ENCODE measurements around the gene DNAAF1. TPM values are rescaled to one million over a fixed set of nuclear protein-coding genes. Genes with fewer than 3 reads are reported as not detected.
A peak's percentile ranks its signal among the peaks of the same experiment; 100 is the strongest.

DNAAF1 gene
- total and polyA plus RNA-seq, 8 donors = 0.28 to 8.7 (median 0.50) TPM

DNA sequence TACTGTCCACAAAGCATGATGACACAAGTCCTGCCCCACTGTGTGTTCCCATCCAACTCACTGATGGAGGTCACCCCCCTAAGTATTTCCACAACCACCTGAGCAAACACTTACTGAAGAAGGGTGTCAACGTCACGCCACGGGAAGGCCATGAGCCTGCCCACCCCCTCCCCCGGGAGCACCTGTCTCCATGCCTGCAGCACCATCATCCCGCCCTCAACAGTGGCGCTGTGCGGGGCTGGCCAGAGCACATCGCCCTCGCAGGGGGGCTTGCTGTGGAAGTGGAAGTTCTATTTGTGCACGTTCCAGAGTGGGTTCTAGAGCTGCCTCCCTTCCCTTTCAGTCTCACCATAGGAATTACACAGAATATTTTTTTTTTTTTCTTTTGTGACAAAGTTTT is 24.1 kb upstream of the DNAAF1 start:
- Histone ChIP-seq H3K27me3 (no peaks in the 10 kb centered on the region), H3K4me3 (no peak overlapping the region), H3K4me1 (peaks cover 0 to 6% (median 0%) of the 10 kb centered on the region in 3 donors), H3K36me3 (peaks cover 0 to 6% (median 0%) of the 10 kb centered on the region in 3 donors), H3K9me3 (no peaks in the 10 kb centered on the region), H3K27ac (no peak overlapping the region)
- FAIRE-seq = no peak
- ATAC-seq = no peak
- WGBS, 2 donors = 79 to 87% methylated on average over 10 of the region's 10 CpGs
- intact Hi-C loops (cut with DNase I) = no loop called here
- DNase-seq = no peak
- TF ChIP-seq CTCF (IDR thresholded peaks at IDR 0.05) = no peak

DNA sequence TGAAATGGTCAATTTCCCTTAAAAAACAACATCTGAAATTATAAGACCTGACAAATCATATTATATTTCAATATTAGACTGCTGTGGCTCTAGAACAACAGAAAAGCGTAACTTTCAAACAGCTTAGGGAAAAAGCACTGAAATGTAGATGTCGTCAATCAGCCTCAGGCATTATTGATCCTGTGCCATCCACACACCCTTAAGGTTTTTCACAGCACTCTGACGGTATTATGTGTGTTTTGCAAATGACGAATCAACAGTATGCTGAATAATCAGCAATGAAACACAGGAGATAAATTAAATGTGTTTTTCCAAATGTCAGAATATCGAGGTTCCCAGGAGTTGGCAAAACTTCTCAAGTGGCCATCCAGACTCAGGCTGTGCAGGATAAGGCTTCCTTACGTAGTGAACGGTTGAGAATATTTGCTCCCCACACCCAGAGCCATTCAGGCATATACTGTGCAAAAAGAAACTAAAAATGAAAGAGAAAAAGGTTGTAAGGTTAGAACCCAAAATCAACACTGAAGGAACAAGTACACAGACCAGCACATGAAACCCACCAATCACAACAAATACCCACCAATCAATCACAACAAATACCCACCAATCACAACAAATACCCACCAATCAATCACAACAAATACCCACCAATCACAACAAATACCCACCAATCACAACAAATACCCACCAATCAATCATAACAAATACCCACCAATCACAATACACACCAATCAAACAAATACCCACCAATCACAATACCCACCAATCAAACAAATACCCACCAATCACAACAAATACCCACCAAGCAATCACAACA is 20.6 kb upstream of the DNAAF1 start:
- WGBS, 2 donors = 85 to 89% methylated on average over 7 of the region's 7 CpGs

DNA sequence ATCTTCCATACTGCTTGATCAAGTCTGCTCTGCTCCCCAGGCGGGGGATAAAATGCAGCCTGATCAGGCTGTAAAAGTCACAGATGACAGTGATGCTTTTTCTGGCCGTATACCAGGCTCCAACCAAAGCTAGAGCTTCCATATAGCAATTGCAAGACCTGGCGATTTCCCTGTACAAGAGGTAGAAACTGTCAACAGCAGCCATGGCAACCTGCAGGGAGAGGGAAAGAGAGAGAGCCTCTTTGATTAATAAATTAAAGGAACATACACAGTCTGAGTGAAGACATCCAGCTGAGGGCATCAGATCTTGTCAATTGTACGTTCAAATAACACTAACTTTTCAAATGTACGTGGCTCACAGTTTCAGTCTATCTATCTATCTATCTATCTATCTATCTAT is 14.0 kb upstream of the DNAAF1 start:
- intact Hi-C loops (cut with DNase I) = no loop called here
- no peak overlapping the region for H3K27ac ChIP-seq
- WGBS, 2 donors = 76 to 80% methylated on average over 5 of the region's 5 CpGs
- no peaks in the 10 kb centered on the region for H3K27me3 ChIP-seq
- H3K36me3 ChIP-seq = peaks cover 0 to 8% (median 0%) of the 10 kb centered on the region in 3 donors
- DNase-seq (no peak), ATAC-seq (peak in 2 of 4 donors; percentile 46 to 62), FAIRE-seq (no peak)
- no peak for TF ChIP-seq CTCF (IDR thresholded peaks at IDR 0.05)
- H3K4me3 ChIP-seq = no peak overlapping the region
- H3K4me1 ChIP-seq = no peaks in the 10 kb centered on the region
- no peaks in the 10 kb centered on the region for H3K9me3 ChIP-seq

More for the DNA sequence above, 20.6 kb upstream of the DNAAF1 start:
- H3K4me3 ChIP-seq = no peak overlapping the region
- H3K27me3 ChIP-seq = no peaks in the 10 kb centered on the region
- peaks cover 0 to 8% (median 0%) of the 10 kb centered on the region in 3 donors for H3K36me3 ChIP-seq
- no peak for FAIRE-seq
- no peaks in the 10 kb centered on the region for H3K9me3 ChIP-seq
- no peak for ATAC-seq
- no peak overlapping the region for H3K27ac ChIP-seq
- no peaks in the 10 kb centered on the region for H3K4me1 ChIP-seq
- DNase-seq = no peak
- intact Hi-C loops (cut with DNase I) = no loop called here
- TF ChIP-seq CTCF (IDR thresholded peaks at IDR 0.05) = no peak

- Histone ChIP-seq H3K27me3 (no peaks in the 10 kb centered on the region), H3K4me3 (no peak overlapping the region), H3K27ac (no peak overlapping the region), H3K36me3 (peaks cover 0 to 8% (median 0%) of the 10 kb centered on the region in 3 donors), H3K4me1 (no peaks in the 10 kb centered on the region), H3K9me3 (no peaks in the 10 kb centered on the region)
- FAIRE-seq (no peak), DNase-seq (no peak), ATAC-seq (no peak)
- intact Hi-C loops (cut with DNase I) = no loop called here
- TF ChIP-seq CTCF (IDR thresholded peaks at IDR 0.05) = no peak
- 85 to 87% methylated on average over 7 of the region's 7 CpGs for WGBS, 2 donors
These were observed 12.4 kb upstream of the DNAAF1 start for GRCh38 chr16:84132527-84133285.

All from pancreas (tissue), 10 donors.